ENCODE measurements around the gene CSNK1A1.

DNA sequence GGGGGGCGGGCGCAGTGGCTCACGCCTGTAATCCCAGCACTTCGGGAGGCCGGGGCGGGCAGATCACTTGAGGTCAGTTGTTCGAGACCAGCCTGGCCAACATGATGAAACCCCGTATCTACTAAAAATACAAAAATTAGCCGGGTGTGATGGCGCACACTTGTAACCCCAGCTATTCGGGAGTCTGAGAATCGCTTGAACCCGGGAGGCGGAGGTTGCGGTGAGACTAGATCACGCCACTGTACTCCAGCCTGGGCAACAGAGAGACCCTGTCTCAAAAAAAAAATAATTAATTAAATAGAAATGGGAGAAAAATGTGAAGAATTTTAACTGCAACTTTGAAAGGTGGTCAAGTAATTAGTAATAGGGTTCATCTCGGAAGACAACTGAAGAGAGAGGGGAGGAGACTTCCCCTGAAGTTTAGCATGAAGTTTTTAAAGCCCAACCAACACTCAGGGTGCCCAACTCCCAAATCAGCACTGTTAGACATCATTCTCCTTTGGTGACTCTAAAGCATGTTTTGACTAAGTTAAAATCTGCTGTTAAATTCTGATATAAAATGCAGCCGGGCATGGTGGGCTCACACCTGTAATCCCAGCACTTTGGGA is 1.4 kb upstream of the CSNK1A1 start:
- TF ChIP-seq POLR2AphosphoS5 (IDR thresholded peaks at IDR 0.05; ENCODE audit: low read depth, low read length) (no peak), REST (IDR thresholded peaks at IDR 0.05; ENCODE audit: insufficient read depth in 1 of 2, low read depth in 2 of 2, low read length in 2 of 2) (no peak)

Data from PFSK-1 (cell line).